OCI-M2 (cell line): ENCODE data around the gene RNF213.

Experiments
- DNase-seq: peaks from one replicate; lab custom pipeline; 2025; ENCODE audit not compliant: unreplicated experiment; lab: John Stamatoyannopoulos, UW

The RNF213 gene

GRCh38 chr17:80446645-80447405, 186.2 kb downstream of the RNF213 start:
- no peak for DNase-seq

- DNase-seq = no peak
These were observed 187.1 kb downstream of the RNF213 start for GRCh38 chr17:80447790-80448189.
